Adipocyte (in vitro differentiated cells): ENCODE data around the gene CSK.
A peak's percentile ranks its signal among the peaks of the same experiment; 100 is the strongest.

ENCODE experiments used
- DNase-seq: peaks from one replicate; pipeline ENCODE4 v3.0.0-alpha.2; 2015; ENCODE audit warnings: low read depth
- H3K27me3 ChIP-seq: replicated peaks from 2 replicates; pipeline ENCODE4 v1.7.0; 2013; ENCODE audit warnings: mild to moderate bottlenecking, low read length, moderate library complexity; ENCODE audit not compliant: control insufficient read depth, insufficient read depth
- H3K36me3 ChIP-seq: 2 replicates; pipeline ENCODE4 v1.7.0; 2013; ENCODE audit warnings: low read length, mild to moderate bottlenecking, moderate library complexity; ENCODE audit not compliant: control insufficient read depth, insufficient read depth, severe bottlenecking
- H3K4me1 ChIP-seq: 2 replicates; pipeline ENCODE4 v1.7.0; 2013; ENCODE audit warnings: mild to moderate bottlenecking, low read length, moderate library complexity; ENCODE audit not compliant: control insufficient read depth, insufficient read depth
- H3K4me3 ChIP-seq: 2 replicates; pipeline ENCODE4 v1.7.0; 2013; ENCODE audit warnings: mild to moderate bottlenecking, low read length, moderate library complexity
- H3K9ac ChIP-seq: 2 replicates; pipeline ENCODE4 v1.7.0; 2013; ENCODE audit warnings: mild to moderate bottlenecking, low read length, moderate library complexity
- H3K9me3 ChIP-seq: 2 replicates; pipeline ENCODE4 v1.7.0; 2013; ENCODE audit warnings: mild to moderate bottlenecking, low read length, moderate library complexity; ENCODE audit not compliant: control insufficient read depth

The CSK gene

DNA sequence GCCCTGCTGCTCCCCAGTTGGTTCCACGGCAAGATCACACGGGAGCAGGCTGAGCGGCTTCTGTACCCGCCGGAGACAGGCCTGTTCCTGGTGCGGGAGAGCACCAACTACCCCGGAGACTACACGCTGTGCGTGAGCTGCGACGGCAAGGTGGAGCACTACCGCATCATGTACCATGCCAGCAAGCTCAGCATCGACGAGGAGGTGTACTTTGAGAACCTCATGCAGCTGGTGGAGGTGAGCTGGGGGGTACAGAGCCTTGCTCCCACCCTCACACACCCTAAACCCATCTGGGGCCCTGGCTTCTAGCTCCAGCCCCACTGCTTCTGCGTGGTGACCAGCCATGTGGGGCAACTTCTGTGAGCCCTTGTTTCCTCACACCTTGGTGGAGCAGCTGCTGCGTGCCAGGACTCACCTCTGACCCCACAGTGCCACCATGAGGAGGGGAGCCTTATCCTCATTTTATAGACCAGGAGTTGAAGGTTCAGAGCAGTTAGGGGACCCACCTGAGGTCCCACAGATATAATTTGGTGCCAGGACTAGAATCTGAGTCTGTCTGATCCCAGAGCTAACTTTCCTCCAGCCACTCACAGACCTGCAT lies 17.5 kb downstream of the CSK start:
- H3K9ac ChIP-seq, result no peak overlapping the region
- peaks cover 55% of the 10 kb centered on the region for H3K36me3 ChIP-seq
- H3K27me3 ChIP-seq, result no peaks in the 10 kb centered on the region
- H3K9me3 ChIP-seq, result no peaks in the 10 kb centered on the region
- H3K4me3 ChIP-seq, result no peak overlapping the region
- peaks cover 12% of the 10 kb centered on the region for H3K4me1 ChIP-seq
- DNase-seq, result no peak

DNA sequence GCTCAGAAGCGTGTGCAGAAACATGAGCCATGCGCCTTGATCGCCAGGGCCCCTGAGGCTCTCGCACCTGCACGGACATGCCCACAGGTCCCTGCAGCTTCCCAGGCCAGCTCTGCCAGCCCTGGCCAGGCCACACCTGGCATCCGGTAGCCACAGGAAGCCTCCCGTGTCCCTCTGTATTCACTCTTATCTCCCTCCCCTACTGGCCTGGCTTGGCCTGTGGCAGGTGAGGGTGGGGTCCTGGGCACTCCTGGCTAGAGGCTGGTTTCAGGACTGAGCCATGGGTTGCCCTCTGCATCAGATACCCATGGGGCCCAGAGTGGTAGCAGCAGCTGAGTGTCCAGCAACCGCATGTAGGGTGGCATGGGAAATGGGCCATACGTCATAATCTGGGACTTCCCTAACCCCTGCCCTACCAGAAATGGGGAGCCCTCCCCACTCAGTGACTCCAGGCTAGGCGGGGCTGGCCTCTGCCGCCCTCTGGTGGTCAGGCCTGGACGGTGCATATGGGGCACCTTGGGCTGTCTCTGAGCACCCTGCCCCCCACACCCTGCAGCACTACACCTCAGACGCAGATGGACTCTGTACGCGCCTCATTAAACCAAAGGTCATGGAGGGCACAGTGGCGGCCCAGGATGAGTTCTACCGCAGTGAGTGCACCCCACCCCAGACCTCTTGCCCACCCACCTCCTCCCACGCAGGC lies 18.1 kb downstream of the CSK start:
- Histone ChIP-seq H3K36me3 (peaks cover 56% of the 10 kb centered on the region), H3K4me1 (peaks cover 12% of the 10 kb centered on the region), H3K9ac (no peak overlapping the region), H3K27me3 (no peaks in the 10 kb centered on the region), H3K4me3 (no peak overlapping the region), H3K9me3 (no peaks in the 10 kb centered on the region)
- peak; percentile 71 for DNase-seq

DNA sequence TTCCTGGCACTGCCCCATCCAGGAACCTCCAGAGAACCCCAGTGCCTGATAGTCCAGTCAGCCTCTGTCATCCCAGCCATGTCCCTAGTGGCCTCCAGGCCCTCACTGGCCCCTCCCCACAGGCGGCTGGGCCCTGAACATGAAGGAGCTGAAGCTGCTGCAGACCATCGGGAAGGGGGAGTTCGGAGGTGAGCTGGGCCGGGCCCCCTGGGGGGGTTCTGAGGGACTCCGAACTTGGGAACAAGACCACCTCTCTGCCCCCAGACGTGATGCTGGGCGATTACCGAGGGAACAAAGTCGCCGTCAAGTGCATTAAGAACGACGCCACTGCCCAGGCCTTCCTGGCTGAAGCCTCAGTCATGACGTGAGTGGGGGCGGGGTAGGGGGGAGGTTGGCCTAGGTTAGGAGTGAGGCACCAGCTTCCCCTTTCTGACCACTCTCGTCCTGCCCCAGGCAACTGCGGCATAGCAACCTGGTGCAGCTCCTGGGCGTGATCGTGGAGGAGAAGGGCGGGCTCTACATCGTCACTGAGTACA lies 18.7 kb downstream of the CSK start:
- Histone ChIP-seq H3K9me3 (no peaks in the 10 kb centered on the region), H3K27me3 (no peaks in the 10 kb centered on the region), H3K9ac (no peak overlapping the region), H3K4me3 (no peak overlapping the region), H3K36me3 (peaks cover 56% of the 10 kb centered on the region), H3K4me1 (peaks cover 12% of the 10 kb centered on the region)
- no peak for DNase-seq

DNA sequence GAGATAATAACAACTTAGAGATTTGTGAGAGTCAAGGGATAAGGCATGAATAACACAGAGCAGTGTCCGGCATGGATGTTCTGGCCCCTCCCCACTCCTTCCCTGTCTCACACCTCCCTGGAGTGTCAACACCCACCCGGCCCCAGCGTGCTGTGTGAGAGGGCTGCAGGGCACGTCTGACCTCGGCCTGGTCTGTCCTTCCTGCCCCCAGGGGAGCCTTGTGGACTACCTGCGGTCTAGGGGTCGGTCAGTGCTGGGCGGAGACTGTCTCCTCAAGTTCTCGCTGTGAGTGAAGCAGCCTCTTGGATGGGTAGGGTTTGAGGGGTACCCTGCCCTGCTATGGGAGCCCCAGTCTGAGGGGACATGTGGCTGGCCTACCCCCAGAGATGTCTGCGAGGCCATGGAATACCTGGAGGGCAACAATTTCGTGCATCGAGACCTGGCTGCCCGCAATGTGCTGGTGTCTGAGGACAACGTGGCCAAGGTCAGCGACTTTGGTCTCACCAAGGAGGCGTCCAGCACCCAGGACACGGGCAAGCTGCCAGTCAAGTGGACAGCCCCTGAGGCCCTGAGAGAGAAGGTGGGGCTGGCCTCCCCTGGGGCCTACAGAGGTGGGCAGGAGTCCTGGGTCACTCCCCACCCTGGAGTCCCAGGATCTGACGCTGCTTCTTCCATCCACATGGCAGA lies 19.6 kb downstream of the CSK start:
- Histone ChIP-seq H3K9ac (no peak overlapping the region), H3K27me3 (no peaks in the 10 kb centered on the region), H3K4me1 (peaks cover 8% of the 10 kb centered on the region), H3K36me3 (peaks cover 56% of the 10 kb centered on the region), H3K9me3 (no peaks in the 10 kb centered on the region), H3K4me3 (no peak overlapping the region)
- no peak for DNase-seq

DNA sequence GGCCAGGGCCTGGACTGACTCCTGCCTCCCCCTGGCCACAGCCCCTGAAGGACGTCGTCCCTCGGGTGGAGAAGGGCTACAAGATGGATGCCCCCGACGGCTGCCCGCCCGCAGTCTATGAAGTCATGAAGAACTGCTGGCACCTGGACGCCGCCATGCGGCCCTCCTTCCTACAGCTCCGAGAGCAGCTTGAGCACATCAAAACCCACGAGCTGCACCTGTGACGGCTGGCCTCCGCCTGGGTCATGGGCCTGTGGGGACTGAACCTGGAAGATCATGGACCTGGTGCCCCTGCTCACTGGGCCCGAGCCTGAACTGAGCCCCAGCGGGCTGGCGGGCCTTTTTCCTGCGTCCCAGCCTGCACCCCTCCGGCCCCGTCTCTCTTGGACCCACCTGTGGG lies 20.4 kb downstream of the CSK start:
- Histone ChIP-seq H3K4me3 (no peak overlapping the region), H3K36me3 (peaks cover 56% of the 10 kb centered on the region), H3K9ac (no peak overlapping the region), H3K4me1 (peaks cover 6% of the 10 kb centered on the region), H3K27me3 (no peaks in the 10 kb centered on the region), H3K9me3 (no peaks in the 10 kb centered on the region)
- no peak for DNase-seq

DNA sequence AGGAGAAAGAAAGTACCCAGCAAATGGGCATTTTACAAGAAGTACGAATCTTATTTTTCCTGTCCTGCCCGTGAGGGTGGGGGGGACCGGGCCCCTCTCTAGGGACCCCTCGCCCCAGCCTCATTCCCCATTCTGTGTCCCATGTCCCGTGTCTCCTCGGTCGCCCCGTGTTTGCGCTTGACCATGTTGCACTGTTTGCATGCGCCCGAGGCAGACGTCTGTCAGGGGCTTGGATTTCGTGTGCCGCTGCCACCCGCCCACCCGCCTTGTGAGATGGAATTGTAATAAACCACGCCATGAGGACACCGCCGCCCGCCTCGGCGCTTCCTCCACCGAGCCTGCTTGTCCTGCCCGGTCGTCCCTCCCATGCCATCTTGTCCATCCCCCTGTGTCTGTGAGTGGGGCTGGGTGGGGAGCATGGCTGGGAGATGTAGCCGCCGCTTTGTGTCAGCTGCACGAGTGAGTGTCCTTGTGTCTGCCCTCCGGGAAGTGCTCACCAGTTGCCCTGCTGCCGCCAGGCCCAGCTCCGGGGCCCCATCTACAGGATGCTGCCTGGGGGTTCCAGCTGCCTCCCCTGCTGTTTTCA lies 21.1 kb downstream of the CSK start:
- H3K4me3 ChIP-seq, result no peak overlapping the region
- H3K36me3 ChIP-seq, result peaks cover 56% of the 10 kb centered on the region
- no peak overlapping the region for H3K9ac ChIP-seq

DNA sequence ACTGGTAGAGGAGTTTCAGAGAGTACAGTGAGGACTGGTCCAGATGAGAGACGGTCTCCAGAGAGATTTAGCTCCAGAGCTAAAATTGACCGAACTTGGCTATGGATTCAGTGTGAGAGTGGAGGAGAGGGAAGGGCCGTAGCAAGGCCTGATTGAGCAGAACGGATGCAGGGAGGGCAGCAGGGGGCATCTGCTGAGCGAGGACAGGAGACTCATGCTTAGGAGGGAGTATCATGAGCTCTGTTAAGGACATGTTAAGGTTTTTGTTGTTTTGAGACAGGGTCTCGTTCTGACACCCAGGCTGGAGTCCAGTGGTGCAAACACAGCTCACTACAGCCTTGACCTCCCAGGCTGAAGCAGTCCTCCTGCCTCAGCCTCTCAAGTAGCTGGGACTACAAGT lies 23.1 kb downstream of the CSK start:
- Histone ChIP-seq H3K36me3 (peaks cover 43% of the 10 kb centered on the region), H3K4me3 (no peak overlapping the region), H3K9me3 (no peaks in the 10 kb centered on the region), H3K27me3 (no peaks in the 10 kb centered on the region), H3K4me1 (peaks cover 6% of the 10 kb centered on the region), H3K9ac (no peak overlapping the region)
- DNase-seq, result no peak

More for the DNA sequence above, 21.1 kb downstream of the CSK start:
- peaks cover 6% of the 10 kb centered on the region for H3K4me1 ChIP-seq
- DNase-seq, result no peak
- no peaks in the 10 kb centered on the region for H3K9me3 ChIP-seq
- H3K27me3 ChIP-seq, result no peaks in the 10 kb centered on the region

DNA sequence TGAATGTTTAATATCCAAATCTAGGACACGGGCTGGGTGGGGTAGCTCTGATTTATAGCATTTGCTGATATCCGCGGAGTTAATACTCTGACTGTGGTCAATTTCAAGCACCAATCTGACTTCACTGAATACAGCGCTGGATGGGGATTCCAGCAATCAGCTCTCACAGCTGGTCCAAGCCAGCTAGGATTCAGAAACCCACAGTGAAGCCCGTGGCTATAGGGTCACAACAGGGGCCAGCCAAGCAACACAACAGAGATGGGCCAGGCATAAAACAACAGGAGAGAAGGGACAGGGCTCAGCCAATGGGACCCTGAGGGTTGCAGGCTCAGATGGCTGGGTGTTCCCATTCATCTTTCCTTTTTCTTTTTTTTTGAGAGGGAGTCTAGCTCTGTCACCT lies 25.4 kb downstream of the CSK start:
- Histone ChIP-seq H3K9me3 (no peaks in the 10 kb centered on the region), H3K4me3 (no peak overlapping the region), H3K27me3 (no peaks in the 10 kb centered on the region), H3K9ac (no peak overlapping the region), H3K36me3 (peaks cover 22% of the 10 kb centered on the region), H3K4me1 (peaks cover 4% of the 10 kb centered on the region)
- no peak for DNase-seq

DNA sequence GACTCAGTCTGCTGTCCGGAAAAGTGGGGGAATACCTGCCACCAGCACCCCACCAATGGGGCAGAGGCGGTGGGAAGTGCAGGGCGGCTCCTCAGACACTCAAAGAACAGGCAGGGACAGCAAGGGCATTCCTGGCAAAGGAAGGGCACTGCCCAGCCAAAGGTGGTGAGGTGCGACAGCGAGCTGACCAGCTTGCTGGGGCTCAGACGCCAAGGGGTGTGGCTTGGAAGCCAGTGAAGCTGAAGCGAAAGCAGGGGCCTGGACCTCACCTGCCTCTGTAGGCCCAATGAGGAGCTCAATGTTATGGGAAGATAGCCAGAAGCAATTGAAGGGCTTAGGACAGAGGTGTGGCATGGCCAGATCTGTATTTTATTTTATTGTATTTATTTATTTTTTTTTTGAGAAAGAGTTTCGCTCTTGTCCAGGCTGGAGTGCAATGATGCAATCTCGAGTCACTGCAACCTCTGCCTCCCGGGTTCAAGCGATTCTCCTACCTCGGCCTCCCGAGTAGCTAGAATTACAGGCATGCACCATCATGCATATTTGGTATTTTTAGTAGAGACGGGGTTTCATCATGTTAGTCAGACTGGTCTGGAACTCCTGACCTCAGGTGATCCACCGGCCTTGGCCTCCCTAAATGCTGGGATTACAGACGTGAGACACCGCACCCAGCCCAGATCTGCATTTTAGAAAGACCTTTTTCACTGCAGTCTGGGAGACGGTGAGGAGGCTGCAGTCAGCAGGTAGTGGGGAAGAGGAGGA lies 26.4 kb downstream of the CSK start:
- peaks cover 4% of the 10 kb centered on the region for H3K4me1 ChIP-seq
- no peaks in the 10 kb centered on the region for H3K27me3 ChIP-seq
- DNase-seq, result no peak
- no peak overlapping the region for H3K4me3 ChIP-seq
- peaks cover 12% of the 10 kb centered on the region for H3K36me3 ChIP-seq
- no peaks in the 10 kb centered on the region for H3K9me3 ChIP-seq
- H3K9ac ChIP-seq, result no peak overlapping the region

DNA sequence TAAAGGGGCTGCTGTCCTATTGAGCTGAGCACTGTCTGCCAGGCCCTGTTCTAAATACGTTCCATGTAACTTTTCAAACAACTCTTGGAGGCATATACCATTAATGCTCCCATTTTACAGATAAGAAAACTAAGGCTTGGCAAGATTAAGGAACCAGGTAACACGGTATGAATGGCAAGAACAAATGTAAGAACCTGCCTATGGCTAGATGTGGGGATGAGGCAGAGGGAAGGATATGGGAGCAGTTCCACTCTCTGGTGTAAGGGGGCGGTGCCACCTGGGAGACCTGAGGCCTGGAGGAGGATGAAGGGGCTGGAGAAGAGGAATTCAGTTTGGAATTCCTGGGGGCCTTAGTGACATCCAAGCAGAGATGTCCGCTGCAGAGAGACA lies 27.0 kb downstream of the CSK start:
- Histone ChIP-seq H3K27me3 (no peaks in the 10 kb centered on the region), H3K4me1 (peaks cover 4% of the 10 kb centered on the region), H3K9ac (no peak overlapping the region), H3K4me3 (no peak overlapping the region), H3K9me3 (no peaks in the 10 kb centered on the region), H3K36me3 (peaks cover 6% of the 10 kb centered on the region)
- no peak for DNase-seq
